ENCODE data around the gene HPSE2. TPM values are rescaled to one million over a fixed set of nuclear protein-coding genes. Genes with fewer than 3 reads are reported as not detected.

The HPSE2 gene
- total and polyA plus RNA-seq, 7 donors: under 0.01 to 11.8 (median 4.8) TPM

DNA sequence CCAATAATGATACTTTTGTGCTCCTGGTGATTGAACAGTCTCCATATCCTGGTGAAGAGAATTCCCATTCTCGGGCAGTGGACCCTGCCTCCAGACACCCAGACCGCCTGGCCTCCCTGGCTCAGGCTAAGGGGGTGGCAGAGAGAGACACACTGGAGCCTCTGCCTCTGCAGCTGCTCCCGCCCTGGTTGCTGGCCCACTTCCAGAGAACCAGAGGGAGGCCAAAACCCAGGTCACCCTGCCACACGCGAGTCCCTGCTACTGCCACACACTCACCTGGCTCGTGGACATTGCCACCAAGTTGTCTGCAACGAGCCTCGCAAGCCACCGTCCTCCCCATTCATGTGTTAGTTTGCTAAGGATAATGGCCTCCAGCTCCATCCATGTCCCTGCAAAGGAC lies 221.8 kb downstream of the HPSE2 start:
- 91 to 92% methylated on average over 9 of the region's 9 CpGs for WGBS, 2 donors
- Histone ChIP-seq H3K9me3 (no peaks in the 10 kb centered on the region), H3K27me3 (no peaks in the 10 kb centered on the region), H3K4me3 (no peak overlapping the region), H3K4me1 (peaks cover 0 to 10% (median 5%) of the 10 kb centered on the region in 4 donors), H3K27ac (no peak overlapping the region), H3K36me3 (no peaks in the 10 kb centered on the region)
- TF ChIP-seq EP300 (IDR thresholded peaks at IDR 0.05) (no peak), POLR2AphosphoS5 (IDR thresholded peaks at IDR 0.05) (no peak), POLR2A (IDR thresholded peaks at IDR 0.05) (no peak)
- TF ChIP-seq, protein P1, sequence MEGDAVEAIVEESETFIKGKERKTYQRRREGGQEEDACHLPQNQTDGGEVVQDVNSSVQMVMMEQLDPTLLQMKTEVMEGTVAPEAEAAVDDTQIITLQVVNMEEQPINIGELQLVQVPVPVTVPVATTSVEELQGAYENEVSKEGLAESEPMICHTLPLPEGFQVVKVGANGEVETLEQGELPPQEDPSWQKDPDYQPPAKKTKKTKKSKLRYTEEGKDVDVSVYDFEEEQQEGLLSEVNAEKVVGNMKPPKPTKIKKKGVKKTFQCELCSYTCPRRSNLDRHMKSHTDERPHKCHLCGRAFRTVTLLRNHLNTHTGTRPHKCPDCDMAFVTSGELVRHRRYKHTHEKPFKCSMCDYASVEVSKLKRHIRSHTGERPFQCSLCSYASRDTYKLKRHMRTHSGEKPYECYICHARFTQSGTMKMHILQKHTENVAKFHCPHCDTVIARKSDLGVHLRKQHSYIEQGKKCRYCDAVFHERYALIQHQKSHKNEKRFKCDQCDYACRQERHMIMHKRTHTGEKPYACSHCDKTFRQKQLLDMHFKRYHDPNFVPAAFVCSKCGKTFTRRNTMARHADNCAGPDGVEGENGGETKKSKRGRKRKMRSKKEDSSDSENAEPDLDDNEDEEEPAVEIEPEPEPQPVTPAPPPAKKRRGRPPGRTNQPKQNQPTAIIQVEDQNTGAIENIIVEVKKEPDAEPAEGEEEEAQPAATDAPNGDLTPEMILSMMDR (IDR thresholded peaks at IDR 0.05): no peak
- intact Hi-C loops (cut with DNase I): no loop called here
- no peak for DNase-seq

DNA sequence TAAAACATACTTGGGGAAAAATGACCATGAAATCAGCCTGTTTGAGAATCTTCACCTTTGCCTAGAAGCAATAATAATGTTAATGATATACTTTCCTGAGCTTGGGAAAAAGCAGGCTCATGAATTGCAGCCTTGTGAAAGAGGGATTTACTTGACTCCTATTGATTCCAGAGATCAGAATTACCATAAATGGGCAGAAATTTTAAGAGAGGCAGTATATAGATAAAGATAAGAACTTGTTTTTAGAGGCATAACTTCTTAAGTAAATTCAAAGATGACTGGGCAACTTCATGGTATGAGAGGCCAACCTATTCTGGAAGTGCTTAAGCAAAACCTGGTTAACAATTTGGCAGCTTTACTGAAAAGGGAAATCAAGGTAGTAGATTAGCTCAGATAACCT lies 225.4 kb downstream of the HPSE2 start:
- Histone ChIP-seq H3K36me3 (no peaks in the 10 kb centered on the region), H3K4me1 (peaks cover 0 to 4% (median 0%) of the 10 kb centered on the region in 4 donors), H3K4me3 (no peak overlapping the region), H3K27ac (no peak overlapping the region), H3K27me3 (no peaks in the 10 kb centered on the region), H3K9me3 (peaks cover 0 to 4% (median 3%) of the 10 kb centered on the region in 4 donors)
- TF ChIP-seq POLR2A (IDR thresholded peaks at IDR 0.05) (no peak), POLR2AphosphoS5 (IDR thresholded peaks at IDR 0.05) (no peak), EP300 (IDR thresholded peaks at IDR 0.05) (no peak)
- TF ChIP-seq, protein P1 (IDR thresholded peaks at IDR 0.05): no peak
- no peak for DNase-seq
- intact Hi-C loops (cut with DNase I): no loop called here

DNA sequence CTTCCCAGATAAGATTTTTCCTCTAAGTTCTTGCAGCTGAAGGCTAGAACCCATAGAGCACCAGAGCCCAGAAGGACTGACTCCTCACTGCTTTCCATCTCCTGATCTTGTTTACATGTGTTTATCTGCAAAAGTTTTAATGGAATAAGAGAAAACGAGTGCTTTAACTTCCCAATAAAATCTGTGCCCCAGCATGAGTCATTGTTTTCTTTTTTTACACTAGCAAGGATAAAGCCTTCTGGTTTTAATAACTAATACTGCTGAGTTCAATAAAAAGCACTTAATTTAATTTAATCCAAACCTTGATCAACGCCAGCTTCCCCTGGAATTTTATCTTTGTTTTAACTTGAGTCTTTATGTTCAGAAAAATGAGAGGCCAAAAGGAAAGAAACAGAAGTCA lies 227.6 kb downstream of the HPSE2 start:
- intact Hi-C loops (cut with DNase I): no loop called here
- peaks cover 0 to 5% (median 4%) of the 10 kb centered on the region in 4 donors for H3K9me3 ChIP-seq
- no peaks in the 10 kb centered on the region for H3K36me3 ChIP-seq
- TF ChIP-seq POLR2A (IDR thresholded peaks at IDR 0.05) (no peak), POLR2AphosphoS5 (IDR thresholded peaks at IDR 0.05) (no peak), EP300 (IDR thresholded peaks at IDR 0.05) (no peak)
- H3K4me1 ChIP-seq: peaks cover 0 to 4% (median 0%) of the 10 kb centered on the region in 4 donors
- no peak overlapping the region for H3K27ac ChIP-seq
- DNase-seq: no peak
- H3K4me3 ChIP-seq: no peak overlapping the region
- WGBS, 2 donors: 44 to 48% methylated on average over 2 of the region's 2 CpGs
- no peaks in the 10 kb centered on the region for H3K27me3 ChIP-seq

DNA sequence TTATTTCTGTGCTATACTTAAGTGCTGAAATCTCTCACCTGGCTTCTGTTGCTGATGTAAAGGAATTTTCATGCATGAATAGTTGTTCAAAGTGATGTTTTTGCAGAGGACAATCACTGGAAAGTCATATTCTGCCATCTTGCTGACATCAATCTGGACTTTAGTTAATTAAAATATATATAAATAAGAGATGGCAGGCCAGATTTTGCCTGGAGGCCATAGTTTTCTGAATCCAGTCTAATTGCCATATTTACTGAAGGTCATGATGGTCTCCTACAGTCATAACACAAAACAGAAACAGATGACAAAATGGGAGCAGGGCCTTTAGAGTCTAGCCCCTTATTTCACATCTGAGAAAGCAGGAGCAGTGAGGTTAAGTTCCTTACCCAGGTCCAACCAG lies 228.2 kb downstream of the HPSE2 start:
- no peak overlapping the region for H3K27ac ChIP-seq
- DNase-seq: no peak
- H3K36me3 ChIP-seq: no peaks in the 10 kb centered on the region
- H3K9me3 ChIP-seq: peaks cover 0 to 5% (median 4%) of the 10 kb centered on the region in 4 donors
- no peak overlapping the region for H3K4me3 ChIP-seq
- intact Hi-C loops (cut with DNase I): no loop called here
- peaks cover 0 to 4% (median 0%) of the 10 kb centered on the region in 4 donors for H3K4me1 ChIP-seq
- no peaks in the 10 kb centered on the region for H3K27me3 ChIP-seq
- TF ChIP-seq EP300 (IDR thresholded peaks at IDR 0.05) (no peak), POLR2AphosphoS5 (IDR thresholded peaks at IDR 0.05) (no peak), POLR2A (IDR thresholded peaks at IDR 0.05) (no peak)
- TF ChIP-seq, protein P1 (IDR thresholded peaks at IDR 0.05): no peak

GRCh38 chr10:99005254-99005653 lies 230.4 kb downstream of the HPSE2 start:
- DNase-seq: no peak
- H3K36me3 ChIP-seq: no peaks in the 10 kb centered on the region
- H3K9me3 ChIP-seq: peaks cover 0 to 5% (median 4%) of the 10 kb centered on the region in 4 donors
- TF ChIP-seq, protein P1 (IDR thresholded peaks at IDR 0.05): no peak
- no peak for TF ChIP-seq POLR2AphosphoS5 (IDR thresholded peaks at IDR 0.05)
- no peak for TF ChIP-seq EP300 (IDR thresholded peaks at IDR 0.05)
- TF ChIP-seq POLR2A (IDR thresholded peaks at IDR 0.05): no peak
- H3K4me1 ChIP-seq: peaks cover 0 to 4% (median 0%) of the 10 kb centered on the region in 4 donors
- H3K27me3 ChIP-seq: no peaks in the 10 kb centered on the region
- no peak overlapping the region for H3K27ac ChIP-seq
- intact Hi-C loops (cut with DNase I): no loop called here
- H3K4me3 ChIP-seq: no peak overlapping the region
- WGBS, 2 donors: 90 to 93% methylated on average over 1 of the region's 1 CpG

Data from sigmoid colon (tissue), 7 donors.